ENCODE measurements around the gene ERC1.
A peak's percentile ranks its signal among the peaks of the same experiment; 100 is the strongest.

Gene ERC1

GRCh38 chr12:1401891-1402290 is 410.9 kb downstream of the ERC1 start:
- DNase-seq (ENCODE audit: low spot score) = no peak

- no peak for DNase-seq (ENCODE audit: low spot score)
These were observed 412.4 kb downstream of the ERC1 start for GRCh38 chr12:1403417-1403816.

- DNase-seq (ENCODE audit: low spot score) = no peak
These were observed 414.6 kb downstream of the ERC1 start for GRCh38 chr12:1405619-1406018.

- no peak for DNase-seq (ENCODE audit: low spot score)
These were observed 419.8 kb downstream of the ERC1 start for GRCh38 chr12:1410794-1411193.

- no peak for DNase-seq (ENCODE audit: low spot score)
These were observed 422.9 kb downstream of the ERC1 start for GRCh38 chr12:1413930-1414329.

GRCh38 chr12:1418144-1418543 is 427.1 kb downstream of the ERC1 start:
- no peak for DNase-seq (ENCODE audit: low spot score)

- DNase-seq (ENCODE audit: low spot score) = no peak
These were observed 428.9 kb downstream of the ERC1 start for GRCh38 chr12:1419849-1420371.

- DNase-seq (ENCODE audit: low spot score) = no peak
These were observed 430.2 kb downstream of the ERC1 start for GRCh38 chr12:1421091-1421846.

GRCh38 chr12:1422604-1423315 is 431.7 kb downstream of the ERC1 start:
- peak; percentile 82 for DNase-seq (ENCODE audit: low spot score)

- no peak for DNase-seq (ENCODE audit: low spot score)
These were observed 433.8 kb downstream of the ERC1 start for GRCh38 chr12:1424674-1425395.

- DNase-seq (ENCODE audit: low spot score) = no peak
These were observed 434.3 kb downstream of the ERC1 start for GRCh38 chr12:1425396-1425729.

- DNase-seq (ENCODE audit: low spot score) = no peak
These were observed 437.6 kb downstream of the ERC1 start for GRCh38 chr12:1428671-1429070.

GRCh38 chr12:1429980-1430379 is 439.0 kb downstream of the ERC1 start:
- no peak for DNase-seq (ENCODE audit: low spot score)

- DNase-seq (ENCODE audit: low spot score) = no peak
These were observed 443.4 kb downstream of the ERC1 start for GRCh38 chr12:1434296-1434955.

GRCh38 chr12:1435044-1435443 is 444.0 kb downstream of the ERC1 start:
- no peak for DNase-seq (ENCODE audit: low spot score)

- DNase-seq (ENCODE audit: low spot score) = no peak
These were observed 444.4 kb downstream of the ERC1 start for GRCh38 chr12:1435456-1435855.

GRCh38 chr12:1436015-1436414 is 445.0 kb downstream of the ERC1 start:
- no peak for DNase-seq (ENCODE audit: low spot score)

GRCh38 chr12:1436981-1437380 is 446.0 kb downstream of the ERC1 start:
- no peak for DNase-seq (ENCODE audit: low spot score)

- no peak for DNase-seq (ENCODE audit: low spot score)
These were observed 448.2 kb downstream of the ERC1 start for GRCh38 chr12:1439201-1439600.

- DNase-seq (ENCODE audit: low spot score) = no peak
These were observed 448.7 kb downstream of the ERC1 start for GRCh38 chr12:1439687-1440086.

GRCh38 chr12:1443421-1444141 is 452.6 kb downstream of the ERC1 start:
- DNase-seq (ENCODE audit: low spot score) = peak; percentile 45

- DNase-seq (ENCODE audit: low spot score) = no peak
These were observed 453.1 kb downstream of the ERC1 start for GRCh38 chr12:1444142-1444516.

All from NAMALWA (cell line).